Measurements from ENCODE around the gene DUS1L.

- TF ChIP-seq CTCF (IDR thresholded peaks at IDR 0.05) (peak in 3 of 5 experiments; percentile 15 to 31 (median 19)), POLR2A (IDR thresholded peaks at IDR 0.05) (no peak), POLR2AphosphoS5 (IDR thresholded peaks at IDR 0.05) (no peak)
Observed at GRCh38 chr17:82107341-82107860, 41.8 kb upstream of the DUS1L start.
